ENCODE results near the gene ADAMTS19.
"Not testable (repeated sequence)": the region's sequence is repeated elsewhere in the genome, so short reads cannot be mapped to it uniquely, and the experiment has no call there.

The ADAMTS19 gene

GRCh38 chr5:129637501-129637900 is 177.4 kb downstream of the ADAMTS19 start:
- H3K4me1 ChIP-seq (ENCODE audit: control extremely low read depth in 1 of 4, control insufficient read depth in 4 of 4, insufficient read depth in 4 of 4, low read length in 3 of 4); H3K36me3 ChIP-seq (ENCODE audit: control insufficient read depth in 4 of 4, insufficient read depth in 4 of 4, low read length in 3 of 4); POLR2A ChIA-PET; DNase-seq; H3K27ac ChIP-seq (ENCODE audit: insufficient read depth in 1 of 2, low read depth in 1 of 2, low read length in 2 of 2, poor library complexity in 1 of 2, severe bottlenecking in 2 of 2); H3K27me3 ChIP-seq (replicated peaks in 2 of 5; ENCODE audit: control insufficient read depth in 4 of 5, insufficient read depth in 5 of 5, low read length in 4 of 5); H3K4me3 ChIP-seq (ENCODE audit: control insufficient read depth in 1 of 7, extremely low read depth in 1 of 7, insufficient read depth in 4 of 7, low read depth in 2 of 7, low read length in 6 of 7); H3K9me3 ChIP-seq (ENCODE audit: control extremely low read depth in 1 of 5, control insufficient read depth in 4 of 5, insufficient read depth in 2 of 5, low read depth in 1 of 5, low read length in 4 of 5); CTCF ChIA-PET: not testable (repeated sequence)
- WGBS (ENCODE audit: insufficient coverage): 94% methylated on average over 9 of the region's 11 CpGs

- CTCF ChIA-PET: no interaction called here
- no peaks in the 10 kb centered on the region for H3K36me3 ChIP-seq (ENCODE audit: control insufficient read depth in 4 of 4, insufficient read depth in 4 of 4, low read length in 3 of 4)
Measured at GRCh38 chr5:129639331-129639730, 179.2 kb downstream of the ADAMTS19 start.

GRCh38 chr5:129652349-129653056 is 192.4 kb downstream of the ADAMTS19 start:
- H3K4me3 ChIP-seq (ENCODE audit: control insufficient read depth in 1 of 7, extremely low read depth in 1 of 7, insufficient read depth in 4 of 7, low read depth in 2 of 7, low read length in 6 of 7): no peak overlapping the region
- H3K27ac ChIP-seq (ENCODE audit: insufficient read depth in 1 of 2, low read depth in 1 of 2, low read length in 2 of 2, poor library complexity in 1 of 2, severe bottlenecking in 2 of 2): no peak overlapping the region
- no peaks in the 10 kb centered on the region for H3K27me3 ChIP-seq (replicated peaks in 2 of 5; ENCODE audit: control insufficient read depth in 4 of 5, insufficient read depth in 5 of 5, low read length in 4 of 5)
- H3K36me3 ChIP-seq (ENCODE audit: control insufficient read depth in 4 of 4, insufficient read depth in 4 of 4, low read length in 3 of 4): no peaks in the 10 kb centered on the region
- H3K4me1 ChIP-seq (ENCODE audit: control extremely low read depth in 1 of 4, control insufficient read depth in 4 of 4, insufficient read depth in 4 of 4, low read length in 3 of 4): no peaks in the 10 kb centered on the region
- no peak for DNase-seq
- ChIA-PET POLR2A (no interaction called here), CTCF (interaction anchor here (1.1 kb wide), 1 partner anchor 11 kb away, joined by 3 read pairs; no protein-coding TSS in a partner anchor)
- H3K9me3 ChIP-seq (ENCODE audit: control extremely low read depth in 1 of 5, control insufficient read depth in 4 of 5, insufficient read depth in 2 of 5, low read depth in 1 of 5, low read length in 4 of 5): no peaks in the 10 kb centered on the region
- WGBS (ENCODE audit: insufficient coverage): 100% methylated on average over 2 of the region's 2 CpGs

More at GRCh38 chr5:129639331-129639730, 179.2 kb downstream of the ADAMTS19 start:
- no peaks in the 10 kb centered on the region for H3K4me1 ChIP-seq (ENCODE audit: control extremely low read depth in 1 of 4, control insufficient read depth in 4 of 4, insufficient read depth in 4 of 4, low read length in 3 of 4)
- H3K9me3 ChIP-seq (ENCODE audit: control extremely low read depth in 1 of 5, control insufficient read depth in 4 of 5, insufficient read depth in 2 of 5, low read depth in 1 of 5, low read length in 4 of 5): peaks cover 0 to 2% (median 0%) of the 10 kb centered on the region in 5 experiments
- POLR2A ChIA-PET: no interaction called here
- no peak overlapping the region for H3K4me3 ChIP-seq (ENCODE audit: control insufficient read depth in 1 of 7, extremely low read depth in 1 of 7, insufficient read depth in 4 of 7, low read depth in 2 of 7, low read length in 6 of 7)
- 40% methylated on average over 1 of the region's 4 CpGs for WGBS (ENCODE audit: insufficient coverage)
- no peaks in the 10 kb centered on the region for H3K27me3 ChIP-seq (replicated peaks in 2 of 5; ENCODE audit: control insufficient read depth in 4 of 5, insufficient read depth in 5 of 5, low read length in 4 of 5)
- DNase-seq: no peak
- no peak overlapping the region for H3K27ac ChIP-seq (ENCODE audit: insufficient read depth in 1 of 2, low read depth in 1 of 2, low read length in 2 of 2, poor library complexity in 1 of 2, severe bottlenecking in 2 of 2)

- no peak for DNase-seq
- H3K27ac ChIP-seq (ENCODE audit: insufficient read depth in 1 of 2, low read depth in 1 of 2, low read length in 2 of 2, poor library complexity in 1 of 2, severe bottlenecking in 2 of 2): no peak overlapping the region
- no peaks in the 10 kb centered on the region for H3K36me3 ChIP-seq (ENCODE audit: control insufficient read depth in 4 of 4, insufficient read depth in 4 of 4, low read length in 3 of 4)
- no peaks in the 10 kb centered on the region for H3K4me1 ChIP-seq (ENCODE audit: control extremely low read depth in 1 of 4, control insufficient read depth in 4 of 4, insufficient read depth in 4 of 4, low read length in 3 of 4)
- H3K4me3 ChIP-seq (ENCODE audit: control insufficient read depth in 1 of 7, extremely low read depth in 1 of 7, insufficient read depth in 4 of 7, low read depth in 2 of 7, low read length in 6 of 7): no peak overlapping the region
- ChIA-PET CTCF (interaction anchor here (1.1 kb wide), 1 partner anchor 11 kb away, joined by 3 read pairs; no protein-coding TSS in a partner anchor), POLR2A (no interaction called here)
- H3K9me3 ChIP-seq (ENCODE audit: control extremely low read depth in 1 of 5, control insufficient read depth in 4 of 5, insufficient read depth in 2 of 5, low read depth in 1 of 5, low read length in 4 of 5): no peaks in the 10 kb centered on the region
- no peaks in the 10 kb centered on the region for H3K27me3 ChIP-seq (replicated peaks in 2 of 5; ENCODE audit: control insufficient read depth in 4 of 5, insufficient read depth in 5 of 5, low read length in 4 of 5)
- WGBS (ENCODE audit: insufficient coverage): no CpG with 5 or more reads among the region's 2 CpGs
Measured at GRCh38 chr5:129653057-129653375, 192.9 kb downstream of the ADAMTS19 start.

- H3K36me3 ChIP-seq (ENCODE audit: control insufficient read depth in 4 of 4, insufficient read depth in 4 of 4, low read length in 3 of 4): no peaks in the 10 kb centered on the region
- no peaks in the 10 kb centered on the region for H3K27me3 ChIP-seq (replicated peaks in 2 of 5; ENCODE audit: control insufficient read depth in 4 of 5, insufficient read depth in 5 of 5, low read length in 4 of 5)
- no peak overlapping the region for H3K27ac ChIP-seq (ENCODE audit: insufficient read depth in 1 of 2, low read depth in 1 of 2, low read length in 2 of 2, poor library complexity in 1 of 2, severe bottlenecking in 2 of 2)
- no peaks in the 10 kb centered on the region for H3K9me3 ChIP-seq (ENCODE audit: control extremely low read depth in 1 of 5, control insufficient read depth in 4 of 5, insufficient read depth in 2 of 5, low read depth in 1 of 5, low read length in 4 of 5)
- ChIA-PET POLR2A (no interaction called here), CTCF (interaction anchor here (1.1 kb wide), 1 partner anchor 10 kb away, joined by 3 read pairs; no protein-coding TSS in a partner anchor)
- H3K4me1 ChIP-seq (ENCODE audit: control extremely low read depth in 1 of 4, control insufficient read depth in 4 of 4, insufficient read depth in 4 of 4, low read length in 3 of 4): no peaks in the 10 kb centered on the region
- 100% methylated on average over 1 of the region's 4 CpGs for WGBS (ENCODE audit: insufficient coverage)
- no peak for DNase-seq
- no peak overlapping the region for H3K4me3 ChIP-seq (ENCODE audit: control insufficient read depth in 1 of 7, extremely low read depth in 1 of 7, insufficient read depth in 4 of 7, low read depth in 2 of 7, low read length in 6 of 7)
Measured at GRCh38 chr5:129653442-129653841, 193.3 kb downstream of the ADAMTS19 start.

GRCh38 chr5:129656952-129657351 is 196.9 kb downstream of the ADAMTS19 start:
- no peaks in the 10 kb centered on the region for H3K27me3 ChIP-seq (replicated peaks in 2 of 5; ENCODE audit: control insufficient read depth in 4 of 5, insufficient read depth in 5 of 5, low read length in 4 of 5)
- no CpG with 5 or more reads among the region's 2 CpGs for WGBS (ENCODE audit: insufficient coverage)
- no peak overlapping the region for H3K4me3 ChIP-seq (ENCODE audit: control insufficient read depth in 1 of 7, extremely low read depth in 1 of 7, insufficient read depth in 4 of 7, low read depth in 2 of 7, low read length in 6 of 7)
- DNase-seq: no peak
- no peaks in the 10 kb centered on the region for H3K36me3 ChIP-seq (ENCODE audit: control insufficient read depth in 4 of 4, insufficient read depth in 4 of 4, low read length in 3 of 4)
- H3K27ac ChIP-seq (ENCODE audit: insufficient read depth in 1 of 2, low read depth in 1 of 2, low read length in 2 of 2, poor library complexity in 1 of 2, severe bottlenecking in 2 of 2): no peak overlapping the region
- ChIA-PET CTCF (no interaction called here), POLR2A (no interaction called here)
- H3K4me1 ChIP-seq (ENCODE audit: control extremely low read depth in 1 of 4, control insufficient read depth in 4 of 4, insufficient read depth in 4 of 4, low read length in 3 of 4): no peaks in the 10 kb centered on the region
- H3K9me3 ChIP-seq (ENCODE audit: control extremely low read depth in 1 of 5, control insufficient read depth in 4 of 5, insufficient read depth in 2 of 5, low read depth in 1 of 5, low read length in 4 of 5): no peaks in the 10 kb centered on the region

GRCh38 chr5:129658801-129659200 is 198.7 kb downstream of the ADAMTS19 start:
- Histone ChIP-seq H3K9me3 (ENCODE audit: control extremely low read depth in 1 of 5, control insufficient read depth in 4 of 5, insufficient read depth in 2 of 5, low read depth in 1 of 5, low read length in 4 of 5) (no peaks in the 10 kb centered on the region), H3K27me3 (replicated peaks in 2 of 5; ENCODE audit: control insufficient read depth in 4 of 5, insufficient read depth in 5 of 5, low read length in 4 of 5) (no peaks in the 10 kb centered on the region), H3K36me3 (ENCODE audit: control insufficient read depth in 4 of 4, insufficient read depth in 4 of 4, low read length in 3 of 4) (no peaks in the 10 kb centered on the region), H3K27ac (ENCODE audit: insufficient read depth in 1 of 2, low read depth in 1 of 2, low read length in 2 of 2, poor library complexity in 1 of 2, severe bottlenecking in 2 of 2) (no peak overlapping the region), H3K4me1 (ENCODE audit: control extremely low read depth in 1 of 4, control insufficient read depth in 4 of 4, insufficient read depth in 4 of 4, low read length in 3 of 4) (no peaks in the 10 kb centered on the region), H3K4me3 (ENCODE audit: control insufficient read depth in 1 of 7, extremely low read depth in 1 of 7, insufficient read depth in 4 of 7, low read depth in 2 of 7, low read length in 6 of 7) (no peak overlapping the region)
- DNase-seq: no peak
- ChIA-PET POLR2A (no interaction called here), CTCF (no interaction called here)
- WGBS (ENCODE audit: insufficient coverage): no CpG with 5 or more reads among the region's 1 CpG

All from common myeloid progenitor, CD34-positive (primary cell).